Measurements from ENCODE around the gene ARFGAP3. TPM values are rescaled to one million over a fixed set of nuclear protein-coding genes. Genes with fewer than 3 reads are reported as not detected.

The ARFGAP3 gene
- total and polyA plus RNA-seq, 2 experiments from 2014 or later: 14.8 to 19.1 TPM

- TF ChIP-seq, protein P1, sequence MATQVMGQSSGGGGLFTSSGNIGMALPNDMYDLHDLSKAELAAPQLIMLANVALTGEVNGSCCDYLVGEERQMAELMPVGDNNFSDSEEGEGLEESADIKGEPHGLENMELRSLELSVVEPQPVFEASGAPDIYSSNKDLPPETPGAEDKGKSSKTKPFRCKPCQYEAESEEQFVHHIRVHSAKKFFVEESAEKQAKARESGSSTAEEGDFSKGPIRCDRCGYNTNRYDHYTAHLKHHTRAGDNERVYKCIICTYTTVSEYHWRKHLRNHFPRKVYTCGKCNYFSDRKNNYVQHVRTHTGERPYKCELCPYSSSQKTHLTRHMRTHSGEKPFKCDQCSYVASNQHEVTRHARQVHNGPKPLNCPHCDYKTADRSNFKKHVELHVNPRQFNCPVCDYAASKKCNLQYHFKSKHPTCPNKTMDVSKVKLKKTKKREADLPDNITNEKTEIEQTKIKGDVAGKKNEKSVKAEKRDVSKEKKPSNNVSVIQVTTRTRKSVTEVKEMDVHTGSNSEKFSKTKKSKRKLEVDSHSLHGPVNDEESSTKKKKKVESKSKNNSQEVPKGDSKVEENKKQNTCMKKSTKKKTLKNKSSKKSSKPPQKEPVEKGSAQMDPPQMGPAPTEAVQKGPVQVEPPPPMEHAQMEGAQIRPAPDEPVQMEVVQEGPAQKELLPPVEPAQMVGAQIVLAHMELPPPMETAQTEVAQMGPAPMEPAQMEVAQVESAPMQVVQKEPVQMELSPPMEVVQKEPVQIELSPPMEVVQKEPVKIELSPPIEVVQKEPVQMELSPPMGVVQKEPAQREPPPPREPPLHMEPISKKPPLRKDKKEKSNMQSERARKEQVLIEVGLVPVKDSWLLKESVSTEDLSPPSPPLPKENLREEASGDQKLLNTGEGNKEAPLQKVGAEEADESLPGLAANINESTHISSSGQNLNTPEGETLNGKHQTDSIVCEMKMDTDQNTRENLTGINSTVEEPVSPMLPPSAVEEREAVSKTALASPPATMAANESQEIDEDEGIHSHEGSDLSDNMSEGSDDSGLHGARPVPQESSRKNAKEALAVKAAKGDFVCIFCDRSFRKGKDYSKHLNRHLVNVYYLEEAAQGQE (IDR thresholded peaks at IDR 0.05; ENCODE audit: unreplicated experiment): no peak
- no peak for TF ChIP-seq NANOG (IDR thresholded peaks at IDR 0.05; ENCODE audit: borderline replicate concordance)
- TF ChIP-seq, protein P2, sequence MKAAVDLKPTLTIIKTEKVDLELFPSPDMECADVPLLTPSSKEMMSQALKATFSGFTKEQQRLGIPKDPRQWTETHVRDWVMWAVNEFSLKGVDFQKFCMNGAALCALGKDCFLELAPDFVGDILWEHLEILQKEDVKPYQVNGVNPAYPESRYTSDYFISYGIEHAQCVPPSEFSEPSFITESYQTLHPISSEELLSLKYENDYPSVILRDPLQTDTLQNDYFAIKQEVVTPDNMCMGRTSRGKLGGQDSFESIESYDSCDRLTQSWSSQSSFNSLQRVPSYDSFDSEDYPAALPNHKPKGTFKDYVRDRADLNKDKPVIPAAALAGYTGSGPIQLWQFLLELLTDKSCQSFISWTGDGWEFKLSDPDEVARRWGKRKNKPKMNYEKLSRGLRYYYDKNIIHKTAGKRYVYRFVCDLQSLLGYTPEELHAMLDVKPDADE (IDR thresholded peaks at IDR 0.05): no peak
- TF ChIP-seq CREB1 (CRISPR knock-in tag; IDR thresholded peaks at IDR 0.05; ENCODE audit: low read depth): no peak
- TF ChIP-seq EZH2phosphoT487 (IDR thresholded peaks at IDR 0.05; ENCODE audit: unreplicated experiment): no peak
- TF ChIP-seq EZH2 (IDR thresholded peaks at IDR 0.05; ENCODE audit: low read depth, unreplicated experiment): no peak
- no peak for TF ChIP-seq ZNF114 (CRISPR knock-in tag; IDR thresholded peaks at IDR 0.05)
- no peak for TF ChIP-seq ZNF331 (CRISPR knock-in tag; IDR thresholded peaks at IDR 0.05; ENCODE audit: low read depth)
These were observed 57.3 kb downstream of the ARFGAP3 start (continued) for GRCh38 chr22:42799461-42800405.

DNA sequence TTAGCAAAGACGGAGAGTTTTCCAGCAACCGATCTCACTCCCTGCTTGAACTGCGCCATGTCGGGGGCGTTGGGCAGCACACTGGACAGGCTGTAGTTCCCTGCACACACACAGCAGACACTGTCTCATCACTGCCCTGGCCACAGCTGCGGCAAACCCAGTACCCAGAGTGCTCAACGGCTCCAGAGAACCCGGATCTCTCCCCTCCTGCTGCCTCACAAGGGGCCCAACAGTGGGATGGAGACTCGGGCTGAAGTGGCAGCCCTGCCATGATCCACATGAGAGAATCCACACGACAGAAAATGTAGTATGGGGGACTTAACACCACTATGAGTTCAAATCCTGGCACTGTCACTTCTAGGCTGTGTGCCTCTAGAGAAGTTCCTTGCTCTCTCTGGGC is 58.0 kb downstream of the ARFGAP3 start:
- Mint-ChIP-seq H3K36me3 (ENCODE audit: low read depth) (no peaks in the 10 kb centered on the region; the same call in 2 of the 3 replicates), H3K27ac (no peak overlapping the region), H3K27me3 (ENCODE audit: insufficient read depth, low read depth, poor library complexity) (peaks cover 8% of the 10 kb centered on the region), H3K4me3 (no peak overlapping the region), H3K9me3 (no peaks in the 10 kb centered on the region; the same call in 2 of the 3 replicates), H3K4me1 (peaks cover 10% of the 10 kb centered on the region)
- Histone ChIP-seq H3K9me2 (ENCODE audit: insufficient read depth) (no peaks in the 10 kb centered on the region), H3K4me3 (no peak overlapping the region), H3F3A (replicated peaks; ENCODE audit: low read depth) (no peaks in the 10 kb centered on the region), H3K4me1 (ENCODE audit: insufficient read depth) (no peaks in the 10 kb centered on the region), H3K27ac (ENCODE audit: low read depth) (no peak overlapping the region), H4K20me1 (replicated peaks; ENCODE audit: insufficient read depth) (no peaks in the 10 kb centered on the region), H2AFZ (no peak overlapping the region), H3K4me2 (no peak overlapping the region), H3K27me3 (ENCODE audit: insufficient read depth) (no peaks in the 10 kb centered on the region), H3K36me3 (ENCODE audit: insufficient read depth) (no peaks in the 10 kb centered on the region), H3K79me2 (replicated peaks; ENCODE audit: insufficient read depth) (no peaks in the 10 kb centered on the region)
- no peak for ATAC-seq
- DNase-seq (ENCODE audit: low spot score): no peak
- TF ChIP-seq CTCF (conservative IDR thresholded peaks at IDR 0.05; ENCODE audit: low read depth in 2 of 2) (no peak), JUNB (IDR thresholded peaks at IDR 0.05; ENCODE audit: unreplicated experiment) (no peak), NANOG (IDR thresholded peaks at IDR 0.05; ENCODE audit: borderline replicate concordance) (no peak), EZH2phosphoT487 (IDR thresholded peaks at IDR 0.05; ENCODE audit: unreplicated experiment) (no peak), ZNF114 (CRISPR knock-in tag; IDR thresholded peaks at IDR 0.05) (no peak)
- TF ChIP-seq, protein P2 (IDR thresholded peaks at IDR 0.05): no peak

Measured in GM23338 (cell line).